OCI-LY3 (cell line): ENCODE measurements around the gene DCLRE1C.

Experiments
- H2AFZ ChIP-seq: fragments of 200-600, 300-600 bp; shearing (Covaris generic); 2 replicates; pipeline ENCODE4 v1.6.0; 2014; ENCODE audit warnings: antibody characterized with exemption, low read depth, low read length
- H3K27ac ChIP-seq: fragments of 200-600, 300-600 bp; sonication (generic); 2 replicates; pipeline ENCODE4 v1.5.1; 2014; ENCODE audit warnings: mild to moderate bottlenecking, low read length, moderate library complexity, mixed read lengths
- H3K27me3 ChIP-seq: fragments of 200-600, 300-600 bp; sonication (generic); 2 replicates; pipeline ENCODE4 v1.6.1; 2014; ENCODE audit warnings: low read depth, low read length, mixed read lengths
- H3K36me3 ChIP-seq: fragments of 200-600, 300-600 bp; sonication (generic); replicated peaks from 2 replicates; pipeline ENCODE3; 2014; ENCODE audit warnings: low read depth, low read length, mixed read lengths
- H3K4me1 ChIP-seq: fragments of 300-600, 200-600 bp; sonication (generic); 2 replicates; pipeline ENCODE4 v1.6.1; 2014; ENCODE audit warnings: low read length, mixed read lengths
- H3K4me2 ChIP-seq: fragments of 200-600, 300-600 bp; sonication (generic); 2 replicates; pipeline ENCODE4 v1.6.1; 2014; ENCODE audit warnings: low read length, mixed read lengths
- H3K4me3 ChIP-seq: fragments of 300-600, 200-600 bp; sonication (generic); 2 replicates; pipeline ENCODE4 v1.5.1; 2014; ENCODE audit warnings: antibody characterized with exemption, mild to moderate bottlenecking, low read length, moderate library complexity
- H3K79me2 ChIP-seq: fragments of 300-600, 200-600 bp; shearing (Covaris generic); 2 replicates; pipeline ENCODE4 v1.6.1; 2014; ENCODE audit warnings: mild to moderate bottlenecking, low read length, mixed read lengths
- H3K9ac ChIP-seq: fragments of 300-600, 200-600 bp; shearing (Covaris generic); 2 replicates; pipeline ENCODE4 v1.6.0; 2014; ENCODE audit warnings: mild to moderate bottlenecking, low read length, moderate library complexity
- H3K9me3 ChIP-seq: fragments of 200-600, 300-600 bp; shearing (Covaris generic); 2 replicates; pipeline ENCODE4 v1.6.1; 2014; ENCODE audit warnings: low read length, mixed read lengths; ENCODE audit not compliant: insufficient read depth
- H4K20me1 ChIP-seq: fragments of 200-600, 300-600 bp; sonication (generic); 2 replicates; pipeline ENCODE4 v1.6.1; 2016; ENCODE audit warnings: low read length, mixed read lengths; ENCODE audit not compliant: insufficient read depth
- EZH2phosphoT487 ChIP-seq: fragments of 200-600 bp; shearing (Covaris generic); IDR thresholded peaks from 2 replicates; pipeline ENCODE4 v1.6.1; 2018; ENCODE audit warnings: antibody characterized with exemption, mixed run types, low read depth
- TF ChIP-seq, protein P1 (sequence below): fragments of 200-600, 300-600 bp; sonication (generic); IDR thresholded peaks from 2 replicates; pipeline ENCODE4 v1.5.1; 2014; ENCODE audit warnings: antibody characterized with exemption, low read length, low read depth

The DCLRE1C gene

GRCh38 chr10:14936584-14936983 lies 17.3 kb downstream of the DCLRE1C start:
- H3K79me2 ChIP-seq, result no peaks in the 10 kb centered on the region
- H3K4me3 ChIP-seq, result no peak overlapping the region
- H3K9me3 ChIP-seq, result no peaks in the 10 kb centered on the region
- H3K4me1 ChIP-seq, result peaks cover 5% of the 10 kb centered on the region
- no peak overlapping the region for H3K27ac ChIP-seq
- peaks cover 3% of the 10 kb centered on the region for H3K36me3 ChIP-seq
- H3K9ac ChIP-seq, result no peak overlapping the region
- H2AFZ ChIP-seq, result no peak overlapping the region
- no peak overlapping the region for H3K4me2 ChIP-seq
- H3K27me3 ChIP-seq, result no peaks in the 10 kb centered on the region
- no peaks in the 10 kb centered on the region for H4K20me1 ChIP-seq
- TF ChIP-seq, protein P1, sequence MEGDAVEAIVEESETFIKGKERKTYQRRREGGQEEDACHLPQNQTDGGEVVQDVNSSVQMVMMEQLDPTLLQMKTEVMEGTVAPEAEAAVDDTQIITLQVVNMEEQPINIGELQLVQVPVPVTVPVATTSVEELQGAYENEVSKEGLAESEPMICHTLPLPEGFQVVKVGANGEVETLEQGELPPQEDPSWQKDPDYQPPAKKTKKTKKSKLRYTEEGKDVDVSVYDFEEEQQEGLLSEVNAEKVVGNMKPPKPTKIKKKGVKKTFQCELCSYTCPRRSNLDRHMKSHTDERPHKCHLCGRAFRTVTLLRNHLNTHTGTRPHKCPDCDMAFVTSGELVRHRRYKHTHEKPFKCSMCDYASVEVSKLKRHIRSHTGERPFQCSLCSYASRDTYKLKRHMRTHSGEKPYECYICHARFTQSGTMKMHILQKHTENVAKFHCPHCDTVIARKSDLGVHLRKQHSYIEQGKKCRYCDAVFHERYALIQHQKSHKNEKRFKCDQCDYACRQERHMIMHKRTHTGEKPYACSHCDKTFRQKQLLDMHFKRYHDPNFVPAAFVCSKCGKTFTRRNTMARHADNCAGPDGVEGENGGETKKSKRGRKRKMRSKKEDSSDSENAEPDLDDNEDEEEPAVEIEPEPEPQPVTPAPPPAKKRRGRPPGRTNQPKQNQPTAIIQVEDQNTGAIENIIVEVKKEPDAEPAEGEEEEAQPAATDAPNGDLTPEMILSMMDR, result no peak
- no peak for TF ChIP-seq EZH2phosphoT487

- H4K20me1 ChIP-seq, result 0 out of 2 replicates have a peak, but pooled peaks cover 3% of the 10 kb centered on the region
- no peak overlapping the region for H3K4me2 ChIP-seq
- H3K9ac ChIP-seq, result no peak overlapping the region
- no peak overlapping the region for H3K4me3 ChIP-seq
- no peak overlapping the region for H3K27ac ChIP-seq
- H3K36me3 ChIP-seq, result peaks cover 16% of the 10 kb centered on the region
- no peaks in the 10 kb centered on the region for H3K27me3 ChIP-seq
- no peak overlapping the region for H2AFZ ChIP-seq
- H3K9me3 ChIP-seq, result no peaks in the 10 kb centered on the region
- no peaks in the 10 kb centered on the region for H3K79me2 ChIP-seq
- no peak for TF ChIP-seq EZH2phosphoT487
- TF ChIP-seq, protein P1, result no peak
- H3K4me1 ChIP-seq, result peaks cover 22% of the 10 kb centered on the region
Observed at GRCh38 chr10:14930610-14931009, 23.3 kb downstream of the DCLRE1C start.

DNA sequence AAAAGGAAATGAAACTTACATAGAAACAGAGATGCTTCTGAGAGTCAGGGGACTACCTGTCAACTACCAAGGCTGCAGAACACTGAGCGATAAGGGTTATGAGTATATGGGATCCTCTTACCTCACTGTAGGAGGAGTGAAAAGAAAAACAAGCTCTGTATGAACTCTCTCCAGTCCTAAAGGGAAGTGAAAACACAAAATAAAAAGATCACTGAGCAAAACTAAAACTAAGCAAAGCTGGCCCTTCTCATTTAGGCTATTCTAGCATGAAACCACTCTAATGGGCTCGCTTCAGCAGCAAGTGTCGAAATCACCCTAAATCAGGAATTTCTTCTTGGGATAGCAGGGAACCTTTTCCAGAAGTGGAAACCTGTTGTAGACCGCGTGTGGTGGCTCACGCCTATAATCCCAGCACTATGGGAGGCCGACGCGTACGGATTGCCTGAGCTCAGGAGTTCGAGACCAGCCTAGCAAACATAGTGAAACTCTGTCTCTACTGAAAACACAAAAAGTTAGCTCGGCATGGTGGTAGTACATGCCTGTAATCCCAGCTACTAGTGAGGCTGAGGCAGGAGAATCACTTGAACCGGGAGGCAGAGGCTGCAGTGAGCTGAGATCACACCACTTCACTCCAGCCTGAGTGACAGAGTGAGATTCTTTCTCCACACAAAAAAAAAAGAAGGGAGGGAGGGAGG lies 27.0 kb downstream of the DCLRE1C start:
- Histone ChIP-seq H3K4me2 (peak overlapping the region; percentile 79), H2AFZ (no peak overlapping the region), H3K4me3 (peak overlapping the region; percentile 60), H3K4me1 (peaks cover 24% of the 10 kb centered on the region), H3K27me3 (no peaks in the 10 kb centered on the region), H3K9me3 (no peaks in the 10 kb centered on the region), H4K20me1 (0 out of 2 replicates have a peak, but pooled peaks cover 3% of the 10 kb centered on the region), H3K9ac (peak overlapping the region; percentile 4; the same call in 1 of the 2 replicates), H3K36me3 (peaks cover 35% of the 10 kb centered on the region), H3K27ac (peak overlapping the region; percentile 83), H3K79me2 (no peaks in the 10 kb centered on the region)
- no peak for TF ChIP-seq EZH2phosphoT487
- TF ChIP-seq, protein P1, result no peak

GRCh38 chr10:14926061-14926470 lies 27.8 kb downstream of the DCLRE1C start:
- no peak overlapping the region for H2AFZ ChIP-seq
- no peaks in the 10 kb centered on the region for H3K79me2 ChIP-seq
- peak overlapping the region; percentile 83 for H3K27ac ChIP-seq
- 0 out of 2 replicates have a peak, but pooled peaks cover 3% of the 10 kb centered on the region for H4K20me1 ChIP-seq
- no peaks in the 10 kb centered on the region for H3K9me3 ChIP-seq
- no peak overlapping the region for H3K9ac ChIP-seq
- H3K4me2 ChIP-seq, result peak overlapping the region; percentile 79
- H3K4me3 ChIP-seq, result no peak overlapping the region; the same call in 1 of the 2 replicates
- peaks cover 24% of the 10 kb centered on the region for H3K4me1 ChIP-seq
- H3K36me3 ChIP-seq, result peaks cover 38% of the 10 kb centered on the region
- TF ChIP-seq, protein P1, result no peak
- no peak for TF ChIP-seq EZH2phosphoT487
- H3K27me3 ChIP-seq, result no peaks in the 10 kb centered on the region
